Measurements from ENCODE around the gene MTG1. TPM values are rescaled to one million over a fixed set of nuclear protein-coding genes. Genes with fewer than 3 reads are reported as not detected.

MTG1 gene, protein sequence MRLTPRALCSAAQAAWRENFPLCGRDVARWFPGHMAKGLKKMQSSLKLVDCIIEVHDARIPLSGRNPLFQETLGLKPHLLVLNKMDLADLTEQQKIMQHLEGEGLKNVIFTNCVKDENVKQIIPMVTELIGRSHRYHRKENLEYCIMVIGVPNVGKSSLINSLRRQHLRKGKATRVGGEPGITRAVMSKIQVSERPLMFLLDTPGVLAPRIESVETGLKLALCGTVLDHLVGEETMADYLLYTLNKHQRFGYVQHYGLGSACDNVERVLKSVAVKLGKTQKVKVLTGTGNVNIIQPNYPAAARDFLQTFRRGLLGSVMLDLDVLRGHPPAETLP
- 10 to 100 TPM; 14.0 to 28.8 (median 17.0) TPM for total RNA-seq
- polyA plus RNA-seq: 10 to 100 TPM; 27.6 to 63.6 (median 30.3) TPM

DNA sequence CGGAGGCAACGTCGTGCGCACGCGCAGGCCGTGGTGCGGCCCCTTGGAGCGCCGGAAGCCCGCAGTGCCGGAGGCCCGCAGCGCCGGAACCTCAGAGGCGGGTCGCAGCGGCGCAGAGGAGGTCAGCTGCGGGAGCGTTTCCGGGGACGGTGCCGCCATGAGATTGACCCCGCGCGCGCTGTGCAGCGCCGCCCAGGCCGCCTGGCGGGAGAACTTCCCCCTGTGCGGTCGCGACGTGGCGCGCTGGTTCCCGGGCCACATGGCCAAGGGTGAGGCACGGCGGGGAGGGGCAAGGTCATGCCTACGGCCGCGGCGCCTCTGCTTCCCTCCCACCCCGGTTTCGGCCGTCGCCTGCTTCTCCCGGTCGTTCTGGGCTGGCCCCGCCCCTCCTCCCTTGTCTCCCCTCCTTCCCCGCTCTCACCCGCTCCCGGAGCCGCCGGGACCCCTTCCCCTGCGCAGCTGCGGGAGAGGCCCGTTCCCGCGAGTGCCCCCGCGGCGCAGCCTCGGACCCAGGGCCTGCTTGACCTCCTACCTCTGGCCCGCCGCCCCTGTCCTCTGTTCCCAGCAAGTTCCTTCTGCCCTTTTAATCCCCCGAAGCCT lies at the start of gene MTG1:
Gene MTG1 (plus strand): TSS at position 94 of the 600 bp plus-strand sequence. CDS start 64 bp downstream, at position 158.
- no peak for TF ChIP-seq EP300 (IDR thresholded peaks at IDR 0.05)
- no peak for TF ChIP-seq CTCF (IDR thresholded peaks at IDR 0.05)
- peak; percentile 29 to 67 for TF ChIP-seq POLR2A (IDR thresholded peaks at IDR 0.05)
- TF ChIP-seq POLR2AphosphoS5 (IDR thresholded peaks at IDR 0.05): peak; percentile 63 to 92 (median 85)
- Histone ChIP-seq H3K27me3 (no peaks in the 10 kb centered on the region), H3K36me3 (peaks cover 3 to 49% (median 11%) of the 10 kb centered on the region in 4 donors), H3K4me3 (peak within 1 kb of the TSS; percentile 71 to 92 (median 86)), H3K9me3 (no peaks in the 10 kb centered on the region), H3K4me1 (peaks cover 0 to 20% (median 10%) of the 10 kb centered on the region in 4 donors), H3K27ac (peak within 1 kb of the TSS; percentile 79 to 87 (median 81))
- intact Hi-C loops (cut with DNase I): loop anchor here (5.0 kb wide), 1 partner anchor 67 kb away; no protein-coding TSS in a partner anchor
- DNase-seq: peak; percentile 96
- 0% methylated on average over 69 of the region's 69 CpGs for WGBS, 2 donors

DNA sequence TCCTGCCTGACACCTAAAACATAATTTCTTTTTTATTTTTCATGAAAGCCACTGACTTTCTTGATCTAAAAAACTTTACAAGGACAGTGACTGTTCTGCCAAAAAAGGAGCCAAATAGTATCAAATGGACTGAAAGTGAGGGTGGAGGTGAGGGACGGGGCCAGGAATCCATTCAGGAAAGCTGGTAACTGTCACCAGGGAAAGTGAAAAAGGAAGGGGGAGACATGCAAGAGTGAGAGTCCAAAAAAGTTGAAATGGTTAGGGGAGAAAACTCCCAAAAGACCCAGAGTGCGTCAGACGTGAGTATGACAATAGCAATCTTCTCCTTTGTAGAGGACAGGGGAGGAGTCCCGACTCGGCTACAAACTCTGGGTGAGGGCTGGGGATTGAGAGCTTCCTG lies 49.7 kb upstream of the MTG1 start:
- TF ChIP-seq POLR2AphosphoS5 (IDR thresholded peaks at IDR 0.05) (no peak), EP300 (IDR thresholded peaks at IDR 0.05) (no peak), CTCF (IDR thresholded peaks at IDR 0.05) (no peak), POLR2A (IDR thresholded peaks at IDR 0.05) (no peak)
- H3K4me1 ChIP-seq: no peaks in the 10 kb centered on the region
- no peaks in the 10 kb centered on the region for H3K9me3 ChIP-seq
- intact Hi-C loops (cut with DNase I): no loop called here
- 74 to 75% methylated on average over 5 of the region's 5 CpGs for WGBS, 2 donors
- DNase-seq: no peak
- H3K36me3 ChIP-seq: no peaks in the 10 kb centered on the region
- H3K4me3 ChIP-seq: no peak overlapping the region
- peaks cover 4 to 83% (median 17%) of the 10 kb centered on the region in 3 donors for H3K27me3 ChIP-seq
- H3K27ac ChIP-seq: no peak overlapping the region

- WGBS, 2 donors: 52 to 54% methylated on average over 11 of the region's 11 CpGs
- Histone ChIP-seq H3K4me3 (no peak overlapping the region), H3K9me3 (no peaks in the 10 kb centered on the region), H3K27me3 (peaks cover 4 to 79% (median 21%) of the 10 kb centered on the region in 3 donors), H3K27ac (no peak overlapping the region), H3K4me1 (no peaks in the 10 kb centered on the region), H3K36me3 (no peaks in the 10 kb centered on the region)
- intact Hi-C loops (cut with DNase I): no loop called here
- TF ChIP-seq CTCF (IDR thresholded peaks at IDR 0.05): no peak
- no peak for TF ChIP-seq EP300 (IDR thresholded peaks at IDR 0.05)
- TF ChIP-seq POLR2A (IDR thresholded peaks at IDR 0.05): no peak
- TF ChIP-seq POLR2AphosphoS5 (IDR thresholded peaks at IDR 0.05): no peak
- DNase-seq: no peak
Measured at GRCh38 chr10:133346413-133346812, 47.5 kb upstream of the MTG1 start.

GRCh38 chr10:133347710-133348517 lies 46.0 kb upstream of the MTG1 start:
- Histone ChIP-seq H3K27ac (no peak overlapping the region), H3K36me3 (no peaks in the 10 kb centered on the region), H3K4me1 (no peaks in the 10 kb centered on the region), H3K27me3 (peaks cover 4 to 70% (median 21%) of the 10 kb centered on the region in 3 donors), H3K4me3 (no peak overlapping the region), H3K9me3 (no peaks in the 10 kb centered on the region)
- TF ChIP-seq POLR2A (IDR thresholded peaks at IDR 0.05) (no peak), POLR2AphosphoS5 (IDR thresholded peaks at IDR 0.05) (no peak), EP300 (IDR thresholded peaks at IDR 0.05) (no peak), CTCF (IDR thresholded peaks at IDR 0.05) (no peak)
- 26 to 57% methylated on average over 16 of the region's 16 CpGs for WGBS, 2 donors
- no peak for DNase-seq
- intact Hi-C loops (cut with DNase I): no loop called here

Data from sigmoid colon (tissue), 7 donors.